T-helper 2 cell treated with Interferon-gamma antibody and Interleukin-4, amounts not matched to agents 100 ng/mL and 5 ng/mL, for 36 hours (primary cell): Measurements from ENCODE around the gene DYRK2. TPM values are rescaled to one million over a fixed set of nuclear protein-coding genes. Genes with fewer than 3 reads are reported as not detected.
"Not testable (repeated sequence)": the region's sequence is repeated elsewhere in the genome, so short reads cannot be mapped to it uniquely, and the experiment has no call there.

Experiments used
- intact Hi-C: fragments of 100-400 bp; cut with micrococcal nuclease; formaldehyde crosslinking; loops from one replicate; pipeline ENCODE4 v1.15.1; 2023
- total RNA-seq: library from RNA; stranded (reverse); gene quantifications from 2 replicates; pipeline ENCODE4 v1.2.3, GENCODE V29; 2022

DYRK2 gene
- total RNA-seq, 1 donor from 2014 or later = 34.7 TPM

GRCh38 chr12:67669217-67669933, 20.8 kb downstream of the DYRK2 start:
- intact Hi-C loops = no loop called here

- intact Hi-C loops = no loop called here
These were observed 21.5 kb downstream of the DYRK2 start for GRCh38 chr12:67669934-67670631.

DNA sequence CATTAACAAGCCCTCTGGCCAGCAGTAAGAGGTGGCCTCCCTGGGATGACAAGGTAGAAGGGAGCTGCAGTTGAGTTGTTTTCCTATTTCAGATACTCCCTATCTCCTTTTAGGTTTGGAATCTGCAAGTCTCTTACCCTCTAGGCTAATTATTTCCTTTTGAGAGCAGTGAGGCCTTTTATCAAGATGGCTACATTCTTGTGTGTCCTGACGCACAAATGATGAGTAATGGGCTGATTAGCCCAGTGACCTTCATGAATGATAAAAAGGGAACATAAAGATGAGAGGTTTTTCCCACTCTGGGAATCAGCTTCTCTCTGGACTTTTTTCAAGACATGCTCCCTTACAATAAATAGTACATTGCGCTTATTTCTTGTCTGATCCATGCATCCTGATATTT, 22.9 kb downstream of the DYRK2 start:
- intact Hi-C loops = no loop called here

DNA sequence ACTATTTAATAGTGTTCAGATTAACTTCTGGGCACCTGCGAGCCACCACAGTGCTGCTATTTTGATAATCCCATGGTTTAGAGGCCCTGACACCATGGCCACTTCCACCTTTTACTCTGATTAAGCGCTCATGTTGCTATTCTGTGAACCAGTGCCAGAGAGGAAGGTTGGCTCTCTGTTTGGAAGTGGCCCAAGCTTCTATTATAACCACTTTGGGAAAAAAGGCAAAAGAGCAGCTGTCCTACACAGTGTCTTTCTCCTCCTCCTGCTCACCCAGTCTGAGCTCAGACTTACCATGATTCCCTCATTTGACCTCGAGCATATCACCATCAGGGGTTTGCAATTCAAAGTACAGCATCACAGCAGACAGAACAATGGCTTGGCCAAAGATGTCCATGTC, 23.3 kb downstream of the DYRK2 start:
- intact Hi-C loops = no loop called here

DNA sequence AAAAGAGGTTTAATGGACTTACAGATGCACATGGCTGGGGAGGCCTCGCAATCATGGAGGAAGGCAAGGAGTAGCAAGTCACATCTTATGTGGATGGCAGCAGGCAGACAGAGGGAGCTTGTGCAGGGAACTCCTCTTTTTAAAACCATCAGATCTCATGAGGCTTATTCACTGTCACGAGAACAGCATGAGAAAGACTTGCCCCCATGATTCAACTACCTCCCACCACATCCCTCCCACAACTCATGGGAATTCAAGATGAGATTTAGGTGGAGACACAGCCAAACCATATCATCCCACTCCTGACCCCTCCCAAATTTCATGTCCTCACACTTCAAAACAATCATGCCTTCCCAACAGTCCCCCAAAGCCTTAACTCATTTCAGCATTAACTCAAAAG, 24.0 kb downstream of the DYRK2 start:
- intact Hi-C loops = not testable (repeated sequence)

- intact Hi-C loops = not testable (repeated sequence)
These were observed 25.0 kb downstream of the DYRK2 start for GRCh38 chr12:67673509-67673908.

- intact Hi-C loops = no loop called here
These were observed 25.9 kb downstream of the DYRK2 start for GRCh38 chr12:67674417-67674816.

DNA sequence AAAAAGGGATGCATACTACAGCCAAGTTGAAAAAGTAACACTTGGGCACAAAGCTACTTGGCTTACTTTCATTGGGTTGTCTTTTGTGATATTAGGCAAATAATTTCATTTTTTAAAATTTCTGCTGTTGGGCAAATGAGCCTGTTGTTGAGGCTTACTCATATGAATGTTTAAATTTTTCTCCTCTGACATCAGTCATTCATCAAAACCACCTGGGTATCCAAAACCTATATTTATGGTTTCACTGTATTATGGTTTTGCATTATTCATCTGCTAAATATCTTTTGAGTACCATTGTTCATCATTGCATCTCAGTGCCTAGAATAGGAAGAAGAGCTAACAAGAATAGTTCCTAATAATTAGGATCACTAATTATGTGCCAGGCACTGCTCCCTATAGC, 28.1 kb downstream of the DYRK2 start:
- intact Hi-C loops = no loop called here

DNA sequence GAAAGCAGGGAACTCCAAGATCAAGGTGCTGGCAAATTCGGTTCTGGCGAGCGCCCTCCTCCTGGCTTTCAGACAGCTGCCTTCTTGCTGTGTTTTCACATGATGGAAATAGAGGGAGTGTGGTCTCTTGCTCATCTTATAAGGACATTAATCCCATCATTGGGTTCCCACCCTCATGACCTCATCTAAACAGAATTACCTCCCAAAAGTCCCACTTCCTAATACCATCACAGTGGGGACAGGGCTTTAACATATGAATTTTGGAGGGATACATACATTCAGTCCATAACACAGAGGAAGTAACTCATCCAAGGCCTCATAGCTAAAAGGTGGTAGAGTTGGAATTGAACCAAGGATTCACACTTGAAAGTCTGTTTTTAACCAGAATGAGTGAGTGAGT, 28.6 kb downstream of the DYRK2 start:
- intact Hi-C loops = no loop called here

GRCh38 chr12:67681105-67681778, 32.7 kb downstream of the DYRK2 start:
- intact Hi-C loops = no loop called here

DNA sequence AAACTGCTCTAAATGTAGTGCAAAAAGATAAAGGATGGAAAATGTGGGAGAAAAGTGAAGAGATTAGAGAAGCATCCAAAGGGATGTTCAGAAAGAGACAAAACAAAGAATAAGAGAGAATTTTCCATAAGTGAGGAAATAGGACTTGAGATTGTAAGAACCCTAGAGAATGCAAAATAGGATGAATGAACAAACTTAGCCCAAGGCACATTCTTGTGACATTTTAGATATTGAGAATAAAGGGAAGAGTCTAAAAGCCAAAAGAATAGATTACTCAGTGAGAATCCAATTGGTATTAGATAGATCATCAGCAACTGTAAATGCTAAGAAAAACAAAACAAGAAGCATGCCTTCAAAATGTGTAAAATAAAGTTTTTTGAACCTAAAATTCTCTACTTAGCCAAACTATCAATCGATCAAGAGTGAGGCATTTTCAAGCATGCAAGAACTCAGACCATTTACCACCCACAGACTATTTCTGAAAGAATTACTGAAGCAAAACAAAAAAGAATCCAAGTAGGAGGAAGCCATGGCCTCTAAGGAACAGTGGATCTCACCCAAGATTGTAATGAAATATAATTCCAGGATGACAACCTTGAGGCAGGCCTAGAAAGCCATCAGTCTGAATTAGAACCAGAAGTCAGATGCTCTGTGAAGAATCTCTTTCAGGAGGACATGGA, 33.5 kb downstream of the DYRK2 start:
- intact Hi-C loops = no loop called here

GRCh38 chr12:67689385-67689784, 40.8 kb downstream of the DYRK2 start:
- intact Hi-C loops = no loop called here

GRCh38 chr12:67690656-67691055, 42.1 kb downstream of the DYRK2 start:
- intact Hi-C loops = loop anchor here (10.0 kb wide), 1 partner anchor 114 kb away; no protein-coding TSS in a partner anchor

DNA sequence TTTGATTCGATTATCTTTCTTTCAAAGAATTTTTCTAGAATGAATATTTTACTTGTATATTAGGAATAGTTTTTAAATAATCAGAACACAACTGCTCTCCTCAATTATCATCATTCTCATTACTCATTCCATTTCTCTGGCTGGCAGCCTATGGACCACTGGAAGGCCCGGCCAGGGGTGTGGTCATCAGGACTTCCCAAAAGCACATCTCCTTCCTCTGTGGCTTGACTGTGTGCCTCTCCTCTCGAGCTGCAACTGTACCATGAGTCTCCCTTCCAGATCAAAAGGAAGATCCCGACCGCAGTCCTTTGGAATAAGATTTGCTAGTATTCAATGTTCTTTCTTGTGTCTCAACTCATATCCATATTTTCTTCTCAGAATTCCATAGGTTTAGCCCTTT, 42.7 kb downstream of the DYRK2 start:
- intact Hi-C loops = loop anchor here (10.0 kb wide), 1 partner anchor 114 kb away; no protein-coding TSS in a partner anchor

- intact Hi-C loops = loop anchor here (10.0 kb wide), 1 partner anchor 113 kb away; no protein-coding TSS in a partner anchor
These were observed 43.6 kb downstream of the DYRK2 start for GRCh38 chr12:67692135-67692534.

DNA sequence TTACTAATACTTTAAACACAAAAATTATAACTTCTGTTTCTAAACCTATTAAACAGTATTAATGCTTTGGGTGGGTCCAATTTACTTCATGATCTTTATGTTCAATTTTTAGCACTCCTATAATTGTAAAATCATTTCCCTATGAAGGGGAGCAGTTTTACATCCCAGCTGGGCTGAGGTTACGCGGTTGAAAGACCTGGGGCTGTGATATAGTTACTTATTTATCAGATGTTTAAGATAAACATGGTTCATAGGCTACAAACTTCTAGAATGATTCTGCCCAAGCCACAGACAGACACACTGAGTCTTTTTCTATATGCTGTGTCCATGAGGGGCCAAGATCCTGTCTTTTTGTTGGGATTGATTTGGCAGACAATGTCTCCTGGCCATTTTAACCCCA, 44.4 kb downstream of the DYRK2 start:
- intact Hi-C loops = loop anchor here (10.0 kb wide), 1 partner anchor 112 kb away; no protein-coding TSS in a partner anchor

DNA sequence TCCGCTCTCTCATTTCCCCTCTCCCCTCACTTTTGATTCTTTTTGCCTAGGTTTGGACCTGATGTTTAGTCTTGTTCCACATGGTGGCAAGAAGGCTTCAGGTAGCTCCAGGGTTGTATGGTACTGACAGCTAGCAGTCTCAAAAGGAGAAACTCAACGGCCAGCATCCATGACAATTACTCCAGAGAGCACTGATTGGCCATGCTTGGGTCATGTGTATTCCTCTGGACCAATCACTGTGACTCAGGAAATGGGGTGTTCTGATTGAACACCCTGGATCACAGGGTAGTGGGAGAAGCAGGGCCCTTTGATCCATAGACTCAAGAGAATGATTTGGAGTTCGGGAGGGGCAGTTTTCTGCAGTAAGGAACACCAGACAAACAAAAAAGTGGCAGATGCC, 45.3 kb downstream of the DYRK2 start:
- intact Hi-C loops = loop anchor here (10.0 kb wide), 1 partner anchor 111 kb away; no protein-coding TSS in a partner anchor

- intact Hi-C loops = loop anchor here (10.0 kb wide), 1 partner anchor 110 kb away; no protein-coding TSS in a partner anchor
These were observed 45.9 kb downstream of the DYRK2 start for GRCh38 chr12:67694306-67694900.

DNA sequence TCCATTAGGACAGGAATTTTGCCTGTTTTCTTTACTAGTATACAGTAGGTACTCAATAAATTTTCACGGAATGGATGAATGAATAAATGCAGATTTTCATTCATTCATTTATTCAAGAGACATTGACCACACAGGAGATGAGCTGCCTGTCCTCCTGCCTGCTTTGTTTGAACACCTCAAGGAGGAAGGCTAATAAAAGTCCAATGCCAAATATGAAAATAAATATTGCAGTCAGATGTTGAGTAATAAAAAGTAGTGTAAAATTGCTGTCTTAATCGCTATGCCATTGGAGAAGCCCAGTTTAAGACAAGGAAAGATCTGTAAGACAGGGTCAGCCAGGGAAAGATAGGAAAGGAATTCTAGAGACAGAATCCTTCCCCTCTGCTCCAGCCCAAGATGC, 47.4 kb downstream of the DYRK2 start:
- intact Hi-C loops = loop anchor here (5.0 to 10.0 kb wide), 5 partner anchors 64 to 179 kb away; no protein-coding TSS in a partner anchor

DNA sequence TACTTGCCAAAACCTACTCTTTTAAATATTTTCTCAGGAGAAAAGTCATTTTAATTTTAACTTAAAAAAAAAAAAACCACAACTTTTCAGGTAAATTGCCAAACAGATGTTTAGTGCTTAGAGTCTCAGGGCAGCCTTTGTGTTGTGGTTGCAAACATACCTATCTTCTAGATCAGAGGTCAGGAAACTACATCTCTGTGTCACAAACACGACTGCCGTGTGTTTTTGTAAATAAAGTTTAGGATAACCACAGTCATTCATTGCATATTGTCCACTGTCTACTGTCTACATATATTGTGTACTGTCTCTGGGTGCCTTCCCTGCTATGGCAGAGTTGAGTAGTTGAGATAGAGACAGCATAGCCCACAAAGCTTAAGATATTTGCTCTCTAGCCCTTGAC, 48.9 kb downstream of the DYRK2 start:
- intact Hi-C loops = loop anchor here (5.0 to 10.0 kb wide), 5 partner anchors 65 to 180 kb away; no protein-coding TSS in a partner anchor

- intact Hi-C loops = loop anchor here (1.0 to 10.0 kb wide), 8 partner anchors 48 to 429 kb away; partner anchors contain the start of gene CAND1
These were observed 49.4 kb downstream of the DYRK2 start for GRCh38 chr12:67697967-67698366.
